Cardiac fibroblast (primary cell): Measurements from ENCODE around the gene CBX6.

Experiments
- DNase-seq, 2 donors: peaks; one replicate each; pipeline versions ENCODE4 v3.0.0 to v3.0.0-alpha.2; 2010; ENCODE audit warnings: low read depth in 2 of 2
- H3K4me3 ChIP-seq, 2 donors: replicated peaks in 1 of 2; 1 replicate in 1 of 2; 2 replicates in 1 of 2; pipeline ENCODE4 v1.5.1; 2011; ENCODE audit warnings: low read depth in 2 of 2, low read length in 2 of 2, mild to moderate bottlenecking in 2 of 2, moderate library complexity in 1 of 2
- TF ChIP-seq, protein P1 (sequence below): IDR thresholded peaks from one replicate; pipeline ENCODE4 v1.5.1; 2011; ENCODE audit warnings: low read depth, mild to moderate bottlenecking, low read length, inconsistent platforms

CBX6 gene

DNA sequence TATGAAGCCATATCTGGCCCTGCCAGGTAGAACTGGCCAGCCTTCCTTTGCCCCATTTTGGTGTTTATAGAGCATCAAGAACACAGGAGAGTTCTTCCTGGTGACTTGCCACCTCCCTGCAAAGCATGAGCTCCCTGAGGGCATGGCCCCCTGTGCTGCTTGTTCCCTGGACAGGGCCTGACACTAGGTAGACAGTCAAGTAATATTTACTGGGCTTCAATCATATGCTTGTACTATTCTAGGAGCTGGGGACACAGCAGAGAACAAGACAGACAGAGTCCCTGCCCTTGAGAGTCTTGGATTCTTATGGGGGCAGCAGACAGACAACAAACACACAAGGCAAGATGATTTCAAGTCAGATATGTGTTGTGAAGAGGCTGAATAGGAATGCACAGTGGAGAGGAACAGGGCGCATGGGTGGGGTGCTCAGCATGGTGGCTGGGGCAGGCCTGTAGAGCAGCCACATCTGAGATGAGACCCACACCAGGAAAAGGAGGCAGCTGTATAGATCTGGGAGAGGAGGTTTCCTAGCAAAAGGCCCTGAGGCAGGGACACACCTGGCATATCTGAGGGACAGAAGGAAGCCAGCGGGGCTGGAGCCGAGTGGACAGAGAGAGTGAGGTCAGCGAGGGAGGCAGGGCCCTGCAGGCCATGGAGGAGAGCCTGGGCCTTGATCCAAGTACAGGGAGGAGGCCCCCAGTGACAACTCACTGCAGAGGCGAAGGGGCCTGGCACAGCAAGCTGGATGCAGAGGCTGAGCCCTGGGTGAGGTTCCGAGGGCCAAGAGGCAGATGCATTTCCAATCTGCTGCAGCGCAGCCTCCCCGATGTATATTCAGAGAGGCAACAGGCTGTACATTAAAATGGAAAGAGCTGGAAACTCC, 10.2 kb upstream of the CBX6 start:
- H3K4me3 ChIP-seq, result no peak overlapping the region
- DNase-seq, result peak in 1 of 2 donors; percentile 71

DNA sequence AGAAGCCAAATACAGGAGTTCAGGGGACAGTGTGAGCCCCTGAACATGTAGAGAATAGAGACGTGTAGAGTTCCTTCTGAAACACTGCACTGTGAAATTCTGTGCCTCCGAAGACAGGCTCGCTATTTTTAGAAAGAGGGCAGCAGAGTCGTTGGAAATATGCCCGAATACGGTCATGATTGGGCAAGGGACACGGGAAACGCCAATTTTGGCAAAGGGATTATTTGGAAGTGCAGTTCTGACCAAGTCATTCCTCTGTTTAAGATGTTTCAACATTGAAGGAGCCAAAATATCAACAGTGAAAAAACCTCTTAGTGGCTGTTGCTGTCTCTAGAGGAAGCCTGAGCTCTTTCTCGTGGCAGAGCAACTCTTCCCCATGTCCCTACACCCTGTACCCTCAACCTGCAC, 9.5 kb upstream of the CBX6 start:
- TF ChIP-seq, protein P1, sequence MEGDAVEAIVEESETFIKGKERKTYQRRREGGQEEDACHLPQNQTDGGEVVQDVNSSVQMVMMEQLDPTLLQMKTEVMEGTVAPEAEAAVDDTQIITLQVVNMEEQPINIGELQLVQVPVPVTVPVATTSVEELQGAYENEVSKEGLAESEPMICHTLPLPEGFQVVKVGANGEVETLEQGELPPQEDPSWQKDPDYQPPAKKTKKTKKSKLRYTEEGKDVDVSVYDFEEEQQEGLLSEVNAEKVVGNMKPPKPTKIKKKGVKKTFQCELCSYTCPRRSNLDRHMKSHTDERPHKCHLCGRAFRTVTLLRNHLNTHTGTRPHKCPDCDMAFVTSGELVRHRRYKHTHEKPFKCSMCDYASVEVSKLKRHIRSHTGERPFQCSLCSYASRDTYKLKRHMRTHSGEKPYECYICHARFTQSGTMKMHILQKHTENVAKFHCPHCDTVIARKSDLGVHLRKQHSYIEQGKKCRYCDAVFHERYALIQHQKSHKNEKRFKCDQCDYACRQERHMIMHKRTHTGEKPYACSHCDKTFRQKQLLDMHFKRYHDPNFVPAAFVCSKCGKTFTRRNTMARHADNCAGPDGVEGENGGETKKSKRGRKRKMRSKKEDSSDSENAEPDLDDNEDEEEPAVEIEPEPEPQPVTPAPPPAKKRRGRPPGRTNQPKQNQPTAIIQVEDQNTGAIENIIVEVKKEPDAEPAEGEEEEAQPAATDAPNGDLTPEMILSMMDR, result no peak
- no peak overlapping the region for H3K4me3 ChIP-seq
- peak; percentile 83 to 96 for DNase-seq

More for the DNA sequence above, 10.2 kb upstream of the CBX6 start:
- TF ChIP-seq, protein P1, result no peak

DNA sequence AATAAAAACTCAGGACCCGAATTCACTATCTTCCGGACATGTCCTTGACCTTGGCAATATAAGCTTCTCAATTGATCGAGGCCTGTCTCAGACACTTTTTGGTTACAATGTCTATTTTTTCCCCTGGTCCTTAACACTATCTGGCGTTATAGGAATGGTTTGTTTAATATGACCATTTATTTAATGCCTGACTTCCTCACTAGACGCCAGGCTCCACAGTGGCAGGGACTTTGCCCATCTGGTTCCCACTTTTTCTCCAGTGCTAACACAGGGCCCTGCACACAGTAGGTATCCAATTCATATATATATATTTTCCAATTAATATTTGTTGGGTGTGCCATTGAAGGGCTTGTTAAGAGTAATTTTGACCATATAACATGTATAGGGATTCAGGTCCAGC, 7.9 kb upstream of the CBX6 start:
- TF ChIP-seq, protein P1, result no peak

DNA sequence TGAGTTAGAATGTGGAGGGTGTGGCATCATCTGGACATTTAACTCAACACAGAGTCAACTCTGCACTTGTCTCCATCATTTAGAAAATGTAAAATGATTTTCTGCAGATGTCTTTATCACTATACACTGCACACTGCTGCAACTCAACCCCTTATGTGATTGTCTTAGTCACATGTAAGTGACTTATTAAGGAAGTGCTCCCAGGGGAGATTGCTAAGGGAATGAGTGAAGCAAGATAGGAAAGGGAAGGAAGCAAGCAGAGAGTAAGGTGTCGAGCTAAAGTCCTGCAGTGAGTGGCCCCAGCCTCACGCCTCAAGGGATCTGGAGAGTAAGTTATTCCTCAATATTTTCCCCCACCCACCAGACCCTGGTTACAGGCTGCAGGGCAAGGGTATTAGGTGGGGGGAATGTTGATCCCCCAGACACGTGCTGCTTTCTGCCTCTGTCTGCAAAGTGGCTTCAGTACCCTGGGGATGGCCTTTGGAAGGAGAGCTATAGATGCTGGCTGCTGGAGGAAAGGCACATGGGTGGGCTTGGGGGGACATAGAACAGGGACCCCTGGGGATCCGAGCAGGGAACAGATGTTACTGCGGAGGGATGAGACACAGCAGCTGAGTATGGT, 7.2 kb upstream of the CBX6 start:
- DNase-seq, result no peak
- H3K4me3 ChIP-seq, result no peak overlapping the region
- TF ChIP-seq, protein P1, result no peak

More for the DNA sequence above, 7.9 kb upstream of the CBX6 start:
- no peak for DNase-seq
- no peak overlapping the region for H3K4me3 ChIP-seq

DNA sequence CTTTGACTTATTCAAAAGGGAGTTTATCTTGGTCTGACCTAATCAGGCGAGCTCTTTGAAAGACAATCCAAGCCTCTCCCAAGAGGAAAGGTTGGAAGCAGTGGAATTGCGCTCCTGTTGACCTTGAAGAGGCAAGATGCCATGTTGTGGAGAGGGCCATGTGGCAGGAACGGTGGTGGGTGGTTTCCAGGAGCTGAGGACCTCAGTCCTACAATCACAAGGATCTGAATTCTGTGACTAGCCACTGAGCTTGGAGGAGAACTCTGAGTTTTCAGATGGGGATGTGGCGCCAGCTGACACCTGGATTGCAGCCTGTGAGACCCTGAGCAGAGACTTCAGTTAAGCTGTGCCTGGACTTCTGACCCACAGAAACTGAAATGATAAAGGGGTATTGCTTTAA, 6.0 kb upstream of the CBX6 start:
- TF ChIP-seq, protein P1, result no peak
- no peak for DNase-seq
- H3K4me3 ChIP-seq, result no peak overlapping the region

DNA sequence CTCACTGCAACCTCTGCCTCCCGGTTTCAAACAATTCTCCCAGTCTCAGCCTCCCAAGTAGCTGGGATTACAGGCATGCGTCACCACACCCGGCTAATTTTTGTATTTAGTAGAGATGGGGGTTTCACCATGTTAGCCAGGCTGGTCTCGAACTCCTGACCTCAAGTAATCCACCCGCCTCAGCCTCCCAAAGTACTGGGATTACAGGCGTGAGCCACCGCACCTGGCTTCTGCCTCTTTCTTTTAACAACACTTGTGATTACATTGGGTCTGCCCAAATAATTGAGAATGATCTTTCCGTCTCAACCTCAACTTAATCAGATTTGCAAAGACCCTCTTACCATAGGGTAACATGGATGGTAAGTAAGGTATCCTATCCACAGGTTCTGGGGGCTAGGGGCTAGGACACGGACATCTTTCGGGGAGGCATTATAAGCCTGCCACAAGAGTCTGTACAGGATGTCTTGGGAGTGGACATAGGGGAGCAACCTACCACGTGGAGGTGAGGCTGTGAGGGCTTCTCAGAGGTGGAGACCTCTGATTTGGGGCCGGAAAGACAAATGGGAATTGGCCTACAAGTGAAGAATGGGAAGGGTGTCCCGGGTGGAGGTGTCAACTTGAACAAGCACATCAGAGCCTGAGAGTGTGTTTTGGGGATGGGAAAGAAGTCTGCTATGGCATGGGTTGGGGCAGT, 2.7 kb upstream of the CBX6 start:
- no peak overlapping the region for H3K4me3 ChIP-seq
- TF ChIP-seq, protein P1, result no peak
- DNase-seq, result no peak
